ENCODE data around the gene CIB1.

CIB1 gene

GRCh38 chr15:90213818-90214204 lies 19.9 kb downstream of the CIB1 start:
- DNase-seq, result no peak

GRCh38 chr15:90213122-90213817 lies 20.5 kb downstream of the CIB1 start:
- no peak for DNase-seq

- no peak for DNase-seq
Measured at GRCh38 chr15:90212221-90213098, 21.3 kb downstream of the CIB1 start.

- no peak for DNase-seq
Measured at GRCh38 chr15:90211440-90212143, 22.1 kb downstream of the CIB1 start.

- no peak for DNase-seq
Measured at GRCh38 chr15:90211009-90211408, 22.7 kb downstream of the CIB1 start.

GRCh38 chr15:90210593-90210992 lies 23.1 kb downstream of the CIB1 start:
- no peak for DNase-seq

- DNase-seq, result no peak
Measured at GRCh38 chr15:90209591-90209990, 24.1 kb downstream of the CIB1 start.

- no peak for DNase-seq
Measured at GRCh38 chr15:90208356-90208755, 25.4 kb downstream of the CIB1 start.

- DNase-seq, result no peak
Measured at GRCh38 chr15:90207252-90207651, 26.5 kb downstream of the CIB1 start.

- no peak for DNase-seq
Measured at GRCh38 chr15:90205886-90206285, 27.9 kb downstream of the CIB1 start.

GRCh38 chr15:90205050-90205848 lies 28.5 kb downstream of the CIB1 start:
- no peak for DNase-seq

- DNase-seq, result no peak
Measured at GRCh38 chr15:90203922-90204321, 29.8 kb downstream of the CIB1 start.

- DNase-seq, result no peak
Measured at GRCh38 chr15:90203473-90203872, 30.3 kb downstream of the CIB1 start.

GRCh38 chr15:90202929-90203328 lies 30.8 kb downstream of the CIB1 start:
- no peak for DNase-seq

- no peak for DNase-seq
Measured at GRCh38 chr15:90201944-90202375, 31.8 kb downstream of the CIB1 start.

GRCh38 chr15:90201130-90201943 lies 32.4 kb downstream of the CIB1 start, which contains the start of gene SEMA4B:
SEMA4B (plus strand) TSS chr15:90201330; CDS start chr15:90201579, 249 bp downstream.
- DNase-seq, result peak; percentile 72

GRCh38 chr15:90200534-90201129 lies 33.1 kb downstream of the CIB1 start:
- no peak for DNase-seq

GRCh38 chr15:90194655-90195054 lies 39.1 kb downstream of the CIB1 start:
- no peak for DNase-seq

- DNase-seq, result no peak
Measured at GRCh38 chr15:90192961-90193786, 40.6 kb downstream of the CIB1 start.

- DNase-seq, result no peak
Measured at GRCh38 chr15:90191794-90192509, 41.8 kb downstream of the CIB1 start.

Measured in stimulated activated CD4-positive, alpha-beta T cell treated with anti-CD3 and anti-CD28 coated beads, Interleukin-12 subunit alpha, Interleukin-12 subunit beta, amount 100 ng/mL, for 4 hours (primary cell).